Measurements from ENCODE around the gene DHRSX.
"Not testable (repeated sequence)": the region's sequence is repeated elsewhere in the genome, so short reads cannot be mapped to it uniquely, and the experiment has no call there.

Gene DHRSX

GRCh38 chrX:2462074-2462473 lies 38.7 kb downstream of the DHRSX start:
- DNase-seq (ENCODE audit: low read depth) = no peak
- no peak for TF ChIP-seq CTCF (IDR thresholded peaks at IDR 0.05; ENCODE audit: low read depth, low read length, missing control alignments)
- in situ Hi-C loops (cut with HindIII; ENCODE audit: low sequenced_read_pairs) = no loop called here
- H3K4me3 ChIP-seq (ENCODE audit: low read depth, low read length) = no peak overlapping the region

GRCh38 chrX:2461711-2462016 lies 39.1 kb downstream of the DHRSX start:
- no peak overlapping the region for H3K4me3 ChIP-seq (ENCODE audit: low read depth, low read length)
- no peak for DNase-seq (ENCODE audit: low read depth)
- in situ Hi-C loops (cut with HindIII; ENCODE audit: low sequenced_read_pairs) = no loop called here
- no peak for TF ChIP-seq CTCF (IDR thresholded peaks at IDR 0.05; ENCODE audit: low read depth, low read length, missing control alignments)

- DNase-seq (ENCODE audit: low read depth); in situ Hi-C loops (cut with HindIII; ENCODE audit: low sequenced_read_pairs): not testable (repeated sequence)
Observed at GRCh38 chrX:2460821-2461710, 39.7 kb downstream of the DHRSX start.

GRCh38 chrX:2460048-2460447 lies 40.7 kb downstream of the DHRSX start:
- in situ Hi-C loops (cut with HindIII; ENCODE audit: low sequenced_read_pairs); DNase-seq (ENCODE audit: low read depth); H3K4me3 ChIP-seq (ENCODE audit: low read depth, low read length): not testable (repeated sequence)

More at GRCh38 chrX:2460821-2461710, 39.7 kb downstream of the DHRSX start:
- not testable (repeated sequence) for H3K4me3 ChIP-seq (ENCODE audit: low read depth, low read length)

GRCh38 chrX:2458309-2458708 lies 42.5 kb downstream of the DHRSX start:
- H3K4me3 ChIP-seq (ENCODE audit: low read depth, low read length) = no peak overlapping the region
- no peak for TF ChIP-seq CTCF (IDR thresholded peaks at IDR 0.05; ENCODE audit: low read depth, low read length, missing control alignments)
- in situ Hi-C loops (cut with HindIII; ENCODE audit: low sequenced_read_pairs) = no loop called here
- DNase-seq (ENCODE audit: low read depth) = no peak

GRCh38 chrX:2457289-2458133 lies 43.3 kb downstream of the DHRSX start:
- no peak for DNase-seq (ENCODE audit: low read depth)
- TF ChIP-seq CTCF (IDR thresholded peaks at IDR 0.05; ENCODE audit: low read depth, low read length, missing control alignments) = no peak
- in situ Hi-C loops (cut with HindIII; ENCODE audit: low sequenced_read_pairs) = no loop called here
- H3K4me3 ChIP-seq (ENCODE audit: low read depth, low read length) = no peak overlapping the region

GRCh38 chrX:2456091-2456490 lies 44.7 kb downstream of the DHRSX start:
- DNase-seq (ENCODE audit: low read depth); in situ Hi-C loops (cut with HindIII; ENCODE audit: low sequenced_read_pairs): not testable (repeated sequence)

GRCh38 chrX:2454620-2455019 lies 46.2 kb downstream of the DHRSX start:
- in situ Hi-C loops (cut with HindIII; ENCODE audit: low sequenced_read_pairs); DNase-seq (ENCODE audit: low read depth); H3K4me3 ChIP-seq (ENCODE audit: low read depth, low read length): not testable (repeated sequence)

More at GRCh38 chrX:2456091-2456490, 44.7 kb downstream of the DHRSX start:
- H3K4me3 ChIP-seq (ENCODE audit: low read depth, low read length) = not testable (repeated sequence)
